Endothelial cell of umbilical vein (primary cell): Measurements from ENCODE around the gene TAF13. TPM values are rescaled to one million over a fixed set of nuclear protein-coding genes. Genes with fewer than 3 reads are reported as not detected.

Experiments
- BruUV-seq: library from RNA; stranded (reverse); fragments of 400-500 nt; replicated peaks from 2 replicates; lab custom pipeline; 2021; lab: Mats Ljungman, UMichigan
- CTCF ChIA-PET: fragments of 300-600, 350-600 bp; sonication (Branson Sonifier 250); formaldehyde crosslinking; loops from one replicate; lab custom pipeline; 2021; ENCODE audit warnings: antibody characterized with exemption, inconsistent platforms; lab: Charles Lee
- POLR2A ChIA-PET: fragments of 300-600, 350-600 bp; sonication (Branson Sonifier 250); formaldehyde crosslinking; loops from one replicate; lab custom pipeline; 2021; ENCODE audit warnings: antibody characterized with exemption, inconsistent platforms; lab: Charles Lee
- DNase-seq: peaks from one replicate; pipeline ENCODE4 v3.0.0-alpha.2; 2011; ENCODE audit warnings: low read depth, low spot score
- FAIRE-seq: peaks from 2 replicates; lab custom pipeline; 2011; peaks lifted over from hg19 to GRCh38; lab: Jason Lieb, UNC
- H2AFZ ChIP-seq: 2 replicates; pipeline ENCODE4 v1.6.0; 2012; ENCODE audit warnings: low read depth, low read length, control low read depth, inconsistent platforms
- H3K27ac ChIP-seq: 2 replicates; pipeline ENCODE4 v1.5.1; 2011; ENCODE audit warnings: low read depth, mild to moderate bottlenecking, control low read depth, low read length, moderate library complexity; ENCODE audit not compliant: insufficient read depth
- H3K27me3 ChIP-seq, 2 experiments: 2 replicates each; pipeline versions ENCODE4 v1.6.0 to v1.6.1; 2011; ENCODE audit warnings: low read length in 2 of 2, mixed read lengths in 1 of 2; ENCODE audit not compliant: control insufficient read depth in 2 of 2, insufficient read depth in 2 of 2
- H3K36me3 ChIP-seq, 2 experiments: 2 replicates in 1 of 2; 3 replicates in 1 of 2; pipeline ENCODE4 v1.5.1; 2011; ENCODE audit warnings: low read length in 2 of 2, mild to moderate bottlenecking in 1 of 2, moderate library complexity in 1 of 2; ENCODE audit not compliant: control insufficient read depth in 2 of 2, insufficient read depth in 2 of 2; ENCODE audit errors: extremely low read depth in 1 of 2
- H3K4me1 ChIP-seq: 3 replicates; pipeline ENCODE4 v1.5.1; 2011; ENCODE audit warnings: mild to moderate bottlenecking, low read length; ENCODE audit not compliant: control insufficient read depth, insufficient read depth; ENCODE audit errors: extremely low read depth
- H3K4me2 ChIP-seq: 2 replicates; pipeline ENCODE4 v1.6.1; 2011; ENCODE audit warnings: low read length, control low read depth, mixed read lengths; ENCODE audit not compliant: insufficient read depth
- H3K4me3 ChIP-seq, 3 experiments: fragments of 200-600 bp in 1 of 3; sonication (generic), shearing (Covaris generic) in 1 of 3; replicated peaks in 1 of 3; 2 replicates each; pipeline ENCODE4 v1.5.1; 2011 to 2016; ENCODE audit warnings: control low read depth in 3 of 3, low read length in 3 of 3, mild to moderate bottlenecking in 2 of 3, inconsistent platforms in 1 of 3, low read depth in 1 of 3, moderate library complexity in 1 of 3; ENCODE audit not compliant: insufficient read depth in 1 of 3
- H3K79me2 ChIP-seq: 2 replicates; pipeline ENCODE4 v1.6.0; 2012; ENCODE audit warnings: low read length, inconsistent platforms; ENCODE audit not compliant: control insufficient read depth, insufficient read depth
- H3K9ac ChIP-seq: replicated peaks from 2 replicates; pipeline ENCODE3; 2011; ENCODE audit warnings: low read length, control low read depth; ENCODE audit not compliant: insufficient read depth; ENCODE audit errors: extremely low read depth
- H3K9me1 ChIP-seq: replicated peaks from 3 replicates; pipeline ENCODE4 v1.6.0; 2011; ENCODE audit warnings: mild to moderate bottlenecking, low read length; ENCODE audit not compliant: control insufficient read depth, insufficient read depth; ENCODE audit errors: extremely low read depth
- H3K9me3 ChIP-seq: replicated peaks from 2 replicates; pipeline ENCODE4 v1.5.1; 2012; ENCODE audit warnings: low read length, inconsistent platforms; ENCODE audit not compliant: control insufficient read depth, insufficient read depth
- H4K20me1 ChIP-seq: replicated peaks from 2 replicates; pipeline ENCODE3; 2011; ENCODE audit warnings: mild to moderate bottlenecking, low read length; ENCODE audit not compliant: control insufficient read depth, insufficient read depth; ENCODE audit errors: extremely low read depth
- CTCF ChIP-seq, 2 donors: IDR thresholded peaks; 1 replicate in 1 of 2; 2 replicates in 1 of 2; pipeline ENCODE4 v1.5.1; 2011; ENCODE audit warnings: low read length in 2 of 2, mild to moderate bottlenecking in 2 of 2, moderate library complexity in 2 of 2, control low read depth in 1 of 2, inconsistent platforms in 1 of 2, low read depth in 1 of 2; ENCODE audit not compliant: insufficient read depth in 1 of 2; ENCODE audit errors: extremely low read depth in 1 of 2
- EZH2 ChIP-seq: IDR thresholded peaks from 2 replicates; pipeline ENCODE4 v1.6.1; 2012; ENCODE audit warnings: borderline replicate concordance, low read depth, mild to moderate bottlenecking, moderate library complexity, low read length, inconsistent platforms; ENCODE audit not compliant: severe bottlenecking
- FOS ChIP-seq: IDR thresholded peaks from 2 replicates; pipeline ENCODE4 v1.6.1; 2011; ENCODE audit warnings: mild to moderate bottlenecking, low read length, moderate library complexity, borderline replicate concordance; ENCODE audit not compliant: insufficient read depth
- GATA2 ChIP-seq: IDR thresholded peaks from 2 replicates; pipeline ENCODE4 v1.7.0; 2011; ENCODE audit warnings: low read depth, mild to moderate bottlenecking, moderate library complexity, mixed read lengths, low read length; ENCODE audit not compliant: insufficient read length, insufficient read depth
- JUN ChIP-seq: IDR thresholded peaks from 2 replicates; pipeline ENCODE4 v1.6.1; 2011; ENCODE audit warnings: borderline replicate concordance, low read depth; ENCODE audit not compliant: insufficient read length, insufficient read depth
- MAX ChIP-seq: IDR thresholded peaks from 2 replicates; pipeline ENCODE4 v1.6.1; 2011; ENCODE audit not compliant: insufficient read depth, insufficient read length
- MYC ChIP-seq: IDR thresholded peaks from one replicate; pipeline ENCODE4 v1.6.1; 2011; ENCODE audit warnings: mild to moderate bottlenecking, low read depth, low read length
- POLR2A ChIP-seq: IDR thresholded peaks from 2 replicates; pipeline ENCODE4 v1.6.1; 2012; ENCODE audit warnings: low read depth, mild to moderate bottlenecking, control low read depth, low read length
- POLR2AphosphoS5 ChIP-seq: IDR thresholded peaks from 2 replicates; pipeline ENCODE4 v1.6.1; 2012; ENCODE audit warnings: low read depth, mild to moderate bottlenecking, control low read depth, low read length, moderate library complexity; ENCODE audit not compliant: insufficient read depth
- dilution Hi-C: fragments of 300-500 bp; cut with MboI; formaldehyde crosslinking; loops from one replicate; pipeline ENCODE4 v1.15.0; 2019; ENCODE audit warnings: low sequenced_read_pairs; ENCODE audit not compliant: extremely low pct_ligation_motif_present
- intact Hi-C: fragments of 100-400 bp; cut with micrococcal nuclease; formaldehyde crosslinking; loops from one replicate; pipeline ENCODE4 v1.10.0; 2022
- polyA plus RNA-seq, 4 experiments: library from polyadenylated mRNA; depleted of rRNA in 3 of 4; stranded (reverse) in 3 of 4; unstranded in 1 of 4; fragments of >200 nt; gene quantifications; 2 replicates each; pipeline versions ENCODE4 v1.2.1 to v1.2.3, GENCODE V29; 2011 to 2012; ENCODE audit warnings: missing spikeins in 1 of 4
- total RNA-seq: library from RNA; stranded (reverse); gene quantifications from 2 replicates; pipeline ENCODE4 v1.2.3, GENCODE V29; 2021

Gene TAF13
- total and polyA plus RNA-seq, 2 donors (not counting 3 experiments of a cell fraction or from before 2014, with no cell fraction given) = 14.8 to 42.3 TPM

DNA sequence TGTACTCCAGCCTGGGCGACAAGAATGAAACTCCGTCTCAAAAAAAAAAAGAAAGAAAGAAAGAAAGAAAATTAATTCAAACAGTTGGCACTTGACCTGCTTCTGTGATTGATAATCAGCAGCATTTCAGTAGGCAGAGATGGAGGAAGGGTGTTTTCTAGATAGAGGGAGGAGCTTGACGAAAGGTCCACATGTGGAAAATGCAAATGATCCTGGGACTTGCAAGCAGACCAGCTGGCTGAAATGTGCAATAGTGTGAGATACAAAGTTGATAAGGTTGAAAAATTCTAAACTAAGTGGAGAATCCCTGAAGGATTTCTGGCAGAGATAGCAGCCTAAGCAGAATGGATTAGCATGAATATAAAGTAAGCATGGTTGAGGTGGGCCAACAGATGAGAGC, 42.3 kb upstream of the TAF13 start:
- H4K20me1 ChIP-seq = no peaks in the 10 kb centered on the region
- no peaks in the 10 kb centered on the region for H3K36me3 ChIP-seq
- TF ChIP-seq CTCF (IDR thresholded peaks at IDR 0.05; ENCODE audit: extremely low read depth in 1 of 2, insufficient read depth in 1 of 2, low read depth in 1 of 2, low read length in 2 of 2) = no peak
- TF ChIP-seq FOS = no peak
- no peak for TF ChIP-seq JUN
- TF ChIP-seq POLR2AphosphoS5 = no peak
- no peak for TF ChIP-seq POLR2A
- no peak for TF ChIP-seq GATA2
- TF ChIP-seq EZH2 = no peak
- no peak for TF ChIP-seq MYC
- no peak for TF ChIP-seq MAX
- no peaks in the 10 kb centered on the region for H3K9me3 ChIP-seq
- ChIA-PET CTCF (no interaction called here), POLR2A (no interaction called here)
- H3K9ac ChIP-seq = no peak overlapping the region
- H3K4me2 ChIP-seq = no peak overlapping the region
- DNase-seq (no peak), FAIRE-seq (no peak)
- H2AFZ ChIP-seq = no peak overlapping the region
- intact Hi-C loops = no loop called here
- H3K4me1 ChIP-seq = peaks cover 7% of the 10 kb centered on the region
- H3K9me1 ChIP-seq = no peaks in the 10 kb centered on the region
- no peak overlapping the region for H3K27ac ChIP-seq
- H3K27me3 ChIP-seq = peaks cover 30 to 40% of the 10 kb centered on the region in 2 experiments
- H3K79me2 ChIP-seq = no peaks in the 10 kb centered on the region
- H3K4me3 ChIP-seq = no peak overlapping the region
- dilution Hi-C loops = no loop called here
- no TSS peak for BruUV-seq
